Nephron progenitor cell (in vitro differentiated cells): ENCODE measurements around the gene AMBP.

Experiments used
- DNase-seq: peaks from one replicate; pipeline ENCODE4 v3.0.0; 2021
- H3K27ac Mint-ChIP-seq: 2 replicates; pipeline ENCODE4 v1.8.0; 2021; ENCODE audit warnings: mild to moderate bottlenecking, moderate library complexity, mixed read lengths
- H3K27me3 Mint-ChIP-seq: 2 replicates; pipeline ENCODE4 v1.8.0; 2021; ENCODE audit warnings: mild to moderate bottlenecking, low read depth, mixed read lengths; ENCODE audit not compliant: poor library complexity
- H3K36me3 Mint-ChIP-seq: 2 replicates; pipeline ENCODE4 v1.8.0; 2021; ENCODE audit warnings: low read depth, mixed read lengths
- H3K4me1 Mint-ChIP-seq: 2 replicates; pipeline ENCODE4 v1.8.0; 2021; ENCODE audit warnings: mixed read lengths
- H3K4me3 Mint-ChIP-seq: 2 replicates; pipeline ENCODE4 v1.8.0; 2021; ENCODE audit warnings: mild to moderate bottlenecking, moderate library complexity, mixed read lengths
- H3K9me3 Mint-ChIP-seq: 2 replicates; pipeline ENCODE4 v1.8.0; 2021; ENCODE audit warnings: mild to moderate bottlenecking, moderate library complexity, mixed read lengths
- TF ChIP-seq, protein P1 (sequence below): fragments of 200-600 bp; sonication (generic); IDR thresholded peaks from 2 replicates; pipeline ENCODE4 v1.5.0; 2021; ENCODE audit warnings: antibody characterized with exemption

The AMBP gene

DNA sequence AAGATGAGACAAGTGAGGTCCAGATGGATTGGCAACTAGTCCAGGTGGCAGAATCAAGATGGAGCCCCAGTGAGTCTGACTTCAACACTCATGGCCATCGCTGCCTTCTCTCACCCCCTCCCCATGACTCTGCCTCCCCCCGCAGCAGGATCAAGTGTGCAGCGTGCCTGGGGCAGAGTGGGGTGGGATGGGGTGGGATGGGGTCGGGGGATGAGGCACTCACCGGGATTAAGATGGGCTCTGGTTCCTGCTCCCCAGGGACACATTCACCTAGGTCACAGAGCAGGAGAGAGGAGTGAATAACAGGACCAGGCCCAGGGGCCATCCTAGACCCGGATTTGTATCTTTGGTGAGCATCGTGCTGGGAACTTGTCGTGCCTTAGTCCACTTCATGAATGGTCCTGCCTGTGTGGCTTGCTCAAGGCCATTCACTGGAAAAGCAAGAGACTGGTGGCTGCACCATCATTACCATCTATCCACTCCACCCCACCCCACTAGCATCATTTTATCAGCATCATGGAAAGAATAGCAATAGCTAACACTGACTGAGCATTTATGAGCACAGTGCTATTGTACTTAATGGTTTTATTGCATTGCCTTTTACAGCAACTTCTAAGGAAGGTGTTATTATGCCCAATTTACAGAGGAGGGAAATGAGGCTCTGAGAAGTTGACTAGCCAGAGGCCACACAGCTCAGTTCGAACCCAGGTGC, 8.5 kb downstream of the AMBP start:
- no peak for DNase-seq
- H3K9me3 Mint-ChIP-seq, result no peaks in the 10 kb centered on the region
- H3K4me1 Mint-ChIP-seq, result no peaks in the 10 kb centered on the region
- H3K27ac Mint-ChIP-seq, result no peak overlapping the region
- H3K27me3 Mint-ChIP-seq, result peaks cover 11% of the 10 kb centered on the region
- no peaks in the 10 kb centered on the region for H3K36me3 Mint-ChIP-seq
- TF ChIP-seq, protein P1, sequence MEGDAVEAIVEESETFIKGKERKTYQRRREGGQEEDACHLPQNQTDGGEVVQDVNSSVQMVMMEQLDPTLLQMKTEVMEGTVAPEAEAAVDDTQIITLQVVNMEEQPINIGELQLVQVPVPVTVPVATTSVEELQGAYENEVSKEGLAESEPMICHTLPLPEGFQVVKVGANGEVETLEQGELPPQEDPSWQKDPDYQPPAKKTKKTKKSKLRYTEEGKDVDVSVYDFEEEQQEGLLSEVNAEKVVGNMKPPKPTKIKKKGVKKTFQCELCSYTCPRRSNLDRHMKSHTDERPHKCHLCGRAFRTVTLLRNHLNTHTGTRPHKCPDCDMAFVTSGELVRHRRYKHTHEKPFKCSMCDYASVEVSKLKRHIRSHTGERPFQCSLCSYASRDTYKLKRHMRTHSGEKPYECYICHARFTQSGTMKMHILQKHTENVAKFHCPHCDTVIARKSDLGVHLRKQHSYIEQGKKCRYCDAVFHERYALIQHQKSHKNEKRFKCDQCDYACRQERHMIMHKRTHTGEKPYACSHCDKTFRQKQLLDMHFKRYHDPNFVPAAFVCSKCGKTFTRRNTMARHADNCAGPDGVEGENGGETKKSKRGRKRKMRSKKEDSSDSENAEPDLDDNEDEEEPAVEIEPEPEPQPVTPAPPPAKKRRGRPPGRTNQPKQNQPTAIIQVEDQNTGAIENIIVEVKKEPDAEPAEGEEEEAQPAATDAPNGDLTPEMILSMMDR, result no peak
- H3K4me3 Mint-ChIP-seq, result no peak overlapping the region

DNA sequence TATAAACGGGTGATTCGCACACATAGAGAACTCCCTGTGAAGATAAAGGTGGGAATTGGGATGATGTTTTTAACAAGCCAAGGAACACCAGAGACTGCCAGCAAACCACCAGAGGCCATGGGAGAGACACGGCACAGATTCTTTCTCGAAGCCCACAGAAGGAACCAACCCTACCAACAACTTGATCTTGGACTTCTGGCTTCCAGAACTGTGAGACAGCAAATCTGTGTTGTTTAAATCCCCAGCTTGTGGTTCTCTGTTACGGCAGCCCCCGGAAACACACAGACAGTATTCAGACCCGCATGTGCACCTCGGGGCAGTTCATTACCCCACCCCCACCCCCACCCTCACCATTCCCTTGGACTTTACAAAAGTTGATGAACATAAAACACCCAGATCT, 12.8 kb downstream of the AMBP start:
- Mint-ChIP-seq H3K4me1 (peaks cover 8% of the 10 kb centered on the region), H3K27ac (no peak overlapping the region), H3K36me3 (no peaks in the 10 kb centered on the region), H3K27me3 (peaks cover 10% of the 10 kb centered on the region), H3K4me3 (no peak overlapping the region), H3K9me3 (peaks cover 6% of the 10 kb centered on the region)
- TF ChIP-seq, protein P1, result no peak
- no peak for DNase-seq

DNA sequence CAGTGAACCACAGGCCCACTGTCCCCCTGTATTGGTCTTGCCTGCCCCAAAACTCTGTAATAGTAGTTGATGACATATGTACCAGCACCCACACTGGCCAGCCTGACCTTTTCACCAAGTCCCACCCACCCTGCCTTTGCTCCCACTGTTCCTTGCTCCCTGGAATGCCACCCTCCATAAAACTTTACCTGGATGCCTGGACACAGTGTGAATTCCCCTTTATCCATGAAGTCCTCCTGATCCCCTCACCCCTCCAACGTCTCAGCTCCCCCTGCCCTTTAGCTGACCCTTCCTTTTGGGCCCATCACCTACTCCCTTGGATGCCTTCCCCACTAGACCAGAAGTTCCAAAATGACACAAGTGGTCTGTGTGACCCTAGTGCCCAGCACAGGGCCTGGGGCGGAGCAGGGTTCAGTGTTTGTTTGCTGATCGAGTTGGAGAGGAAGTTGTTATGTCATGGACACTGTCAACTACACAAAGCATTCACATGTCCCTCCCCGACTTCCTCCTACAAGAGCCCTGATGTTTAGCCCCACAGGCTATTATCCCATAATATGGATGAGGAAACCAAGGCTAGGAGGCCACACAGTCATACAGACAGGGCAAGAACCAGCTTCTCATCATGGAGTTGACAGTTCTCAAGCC, 16.1 kb downstream of the AMBP start:
- DNase-seq, result no peak

DNA sequence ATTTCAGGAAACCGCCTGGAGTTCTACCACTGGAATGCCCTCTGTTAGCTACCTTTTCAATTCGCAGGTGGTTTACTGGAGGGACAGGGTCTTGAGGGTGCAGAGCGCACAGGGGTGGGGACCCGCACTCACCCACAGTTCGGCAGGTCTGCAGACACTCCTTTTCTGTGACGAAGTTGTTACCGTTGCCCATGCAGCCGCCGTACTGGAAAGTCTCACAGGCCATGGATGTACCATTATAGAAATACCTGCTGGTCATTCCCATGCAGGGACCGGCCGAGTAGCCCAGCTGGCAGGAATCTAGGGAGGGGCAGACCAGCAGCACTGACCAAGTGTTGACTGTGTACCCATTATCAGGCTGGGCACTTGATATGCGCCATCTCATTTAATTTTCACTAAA, 16.8 kb downstream of the AMBP start:
- no peak overlapping the region for H3K4me3 Mint-ChIP-seq
- TF ChIP-seq, protein P1, result no peak
- peaks cover 43% of the 10 kb centered on the region for H3K4me1 Mint-ChIP-seq
- H3K9me3 Mint-ChIP-seq, result peaks cover 6% of the 10 kb centered on the region
- peaks cover 6% of the 10 kb centered on the region for H3K27me3 Mint-ChIP-seq
- no peak overlapping the region for H3K27ac Mint-ChIP-seq
- peaks cover 17% of the 10 kb centered on the region for H3K36me3 Mint-ChIP-seq
- no peak for DNase-seq

More for the DNA sequence above, 16.1 kb downstream of the AMBP start:
- Mint-ChIP-seq H3K9me3 (peaks cover 6% of the 10 kb centered on the region), H3K4me3 (no peak overlapping the region), H3K27ac (no peak overlapping the region), H3K4me1 (peaks cover 36% of the 10 kb centered on the region), H3K27me3 (peaks cover 8% of the 10 kb centered on the region), H3K36me3 (peaks cover 10% of the 10 kb centered on the region)
- TF ChIP-seq, protein P1, result no peak

DNA sequence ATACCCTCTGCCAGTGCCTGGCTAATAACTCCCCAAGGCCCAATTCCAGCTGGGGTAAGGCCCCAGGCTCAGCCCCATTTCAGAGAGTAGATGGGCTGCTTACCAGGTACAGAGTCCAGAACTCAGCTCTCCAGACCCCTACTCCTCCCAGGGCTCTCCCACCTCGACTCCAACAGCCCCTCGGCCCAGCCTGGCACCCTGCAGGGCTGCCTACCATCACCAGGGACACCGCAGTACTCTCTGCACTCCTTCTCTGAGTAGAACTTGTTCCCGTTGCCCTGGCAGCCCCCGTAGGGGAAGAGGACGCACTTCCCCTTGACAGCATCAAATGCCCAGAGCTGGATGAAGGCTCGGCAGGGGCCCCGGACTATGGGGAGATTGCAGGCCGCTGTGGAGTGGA, 17.4 kb downstream of the AMBP start:
- Mint-ChIP-seq H3K4me1 (peaks cover 48% of the 10 kb centered on the region), H3K9me3 (peaks cover 6% of the 10 kb centered on the region), H3K27me3 (peaks cover 6% of the 10 kb centered on the region), H3K36me3 (peaks cover 19% of the 10 kb centered on the region), H3K4me3 (no peak overlapping the region), H3K27ac (no peak overlapping the region)
- TF ChIP-seq, protein P1, result no peak
- DNase-seq, result no peak

DNA sequence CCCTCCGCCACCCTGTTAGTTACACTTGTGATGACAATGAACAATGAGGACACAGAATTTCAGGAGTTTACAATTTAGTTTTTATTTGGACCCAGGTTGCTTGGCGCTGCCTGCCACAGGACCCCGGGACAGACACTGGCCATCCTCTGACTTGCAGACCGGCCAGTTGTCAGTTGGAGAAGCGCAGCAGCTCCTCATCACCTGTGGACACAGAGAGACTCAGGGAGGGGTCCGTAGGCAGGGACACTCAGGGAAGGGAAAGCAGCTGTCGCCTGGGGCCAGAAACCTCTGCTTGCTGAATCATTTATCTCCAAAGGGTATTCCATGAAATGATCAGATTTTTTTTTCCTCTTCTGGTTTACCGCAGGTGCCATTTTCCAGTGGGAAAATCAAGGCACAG, 18.0 kb downstream of the AMBP start:
- Mint-ChIP-seq H3K4me3 (no peak overlapping the region), H3K36me3 (peaks cover 23% of the 10 kb centered on the region), H3K9me3 (peaks cover 6% of the 10 kb centered on the region), H3K27me3 (peaks cover 6% of the 10 kb centered on the region), H3K4me1 (peaks cover 55% of the 10 kb centered on the region), H3K27ac (peak overlapping the region; percentile 89)
- no peak for DNase-seq
- TF ChIP-seq, protein P1, result no peak
